Thyroid gland (tissue), 4 donors: Measurements from ENCODE around the gene POU6F2. TPM values are rescaled to one million over a fixed set of nuclear protein-coding genes. Genes with fewer than 3 reads are reported as not detected.

Source experiments
- DNase-seq, 2 donors: peaks; one replicate each; pipeline ENCODE4 v3.0.0-alpha.2; 2019
- H3K27ac ChIP-seq, 3 donors: fragments of 200-600 bp; sonication (generic); 1 replicate in 2 of 3; 2 replicates in 1 of 3; pipeline ENCODE4 v1.5.1; 2016 to 2019; ENCODE audit warnings: mild to moderate bottlenecking in 1 of 3, moderate library complexity in 1 of 3
- H3K27me3 ChIP-seq: fragments of 200-600 bp; sonication (generic); one replicate; pipeline ENCODE4 v1.5.1; 2019
- H3K36me3 ChIP-seq, 2 donors: fragments of 200-600 bp; sonication (generic); one replicate each; pipeline ENCODE4 v1.5.1; 2016 to 2019
- H3K4me1 ChIP-seq, 2 donors: fragments of 200-600 bp; sonication (generic); one replicate each; pipeline ENCODE4 v1.5.1; 2017 to 2019
- H3K4me3 ChIP-seq, 3 donors: fragments of 200-600 bp; sonication (generic); replicated peaks in 1 of 3; 1 replicate in 2 of 3; 2 replicates in 1 of 3; pipeline ENCODE4 v1.5.1; 2016; ENCODE audit warnings: mild to moderate bottlenecking in 1 of 3
- H3K9me3 ChIP-seq: fragments of 200-600 bp; sonication (generic); one replicate; pipeline ENCODE4 v1.5.1; 2017
- POLR2A ChIP-seq, 2 donors: fragments of 450-650 bp; IDR thresholded peaks; one replicate each; pipeline ENCODE4 v1.6.1; 2017; ENCODE audit warnings: antibody characterized with exemption in 2 of 2, mild to moderate bottlenecking in 2 of 2, moderate library complexity in 1 of 2
- WGBS, 2 donors: methylation state at CpG; one replicate each; pipeline ENCODE4 v1.1.5; 2017; 5-methylcytosine and 5-hydroxymethylcytosine counted together
- intact Hi-C: fragments of 100-400 bp; cut with DNase I; formaldehyde crosslinking; loops from one replicate; pipeline ENCODE4 v1.15.1; 2023
- total RNA-seq, 4 donors: library from RNA; depleted of rRNA; stranded (reverse); fragments of >200 nt; gene quantifications; one replicate each; pipeline ENCODE4 v1.2.3, GENCODE V29; 2016
- TF ChIP-seq, protein P1 (sequence below), 6 experiments: fragments of 200-600 bp in 3 of 6; fragments of 450-650 bp in 3 of 6; sonication (generic) in 3 of 6; IDR thresholded peaks; one replicate each; pipeline ENCODE4 v1.5.1; 2016 to 2019; ENCODE audit warnings: antibody characterized with exemption in 6 of 6, mild to moderate bottlenecking in 2 of 6, inconsistent platforms in 1 of 6, moderate library complexity in 1 of 6

The POU6F2 gene
- total RNA-seq, 4 donors from 2014 or later: 0.33 TPM; not detected in 3

DNA sequence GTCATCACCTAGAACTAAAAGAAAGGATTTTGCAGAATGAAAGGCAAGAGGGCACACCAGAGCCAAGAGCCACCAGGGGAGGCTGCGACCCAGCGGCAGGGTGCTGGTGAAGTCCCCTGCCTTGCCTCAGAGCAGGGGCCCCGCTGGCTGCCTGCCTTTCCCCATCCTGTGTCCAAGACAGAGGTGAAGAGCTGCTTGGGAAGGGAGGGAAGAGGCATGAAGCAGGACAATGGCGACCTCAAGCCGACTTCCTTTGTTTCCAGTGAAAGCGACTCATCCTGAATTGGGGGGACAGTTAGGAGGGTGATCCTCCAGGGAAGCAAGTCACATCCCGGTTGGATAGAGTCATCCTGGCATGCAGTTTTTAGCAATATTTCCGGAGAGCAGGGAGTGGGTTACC, 333.0 kb downstream of the POU6F2 start:
- Histone ChIP-seq H3K27me3 (no peaks in the 10 kb centered on the region), H3K36me3 (no peaks in the 10 kb centered on the region), H3K4me3 (no peak overlapping the region), H3K4me1 (no peaks in the 10 kb centered on the region), H3K27ac (no peak overlapping the region), H3K9me3 (no peaks in the 10 kb centered on the region)
- TF ChIP-seq, protein P1, sequence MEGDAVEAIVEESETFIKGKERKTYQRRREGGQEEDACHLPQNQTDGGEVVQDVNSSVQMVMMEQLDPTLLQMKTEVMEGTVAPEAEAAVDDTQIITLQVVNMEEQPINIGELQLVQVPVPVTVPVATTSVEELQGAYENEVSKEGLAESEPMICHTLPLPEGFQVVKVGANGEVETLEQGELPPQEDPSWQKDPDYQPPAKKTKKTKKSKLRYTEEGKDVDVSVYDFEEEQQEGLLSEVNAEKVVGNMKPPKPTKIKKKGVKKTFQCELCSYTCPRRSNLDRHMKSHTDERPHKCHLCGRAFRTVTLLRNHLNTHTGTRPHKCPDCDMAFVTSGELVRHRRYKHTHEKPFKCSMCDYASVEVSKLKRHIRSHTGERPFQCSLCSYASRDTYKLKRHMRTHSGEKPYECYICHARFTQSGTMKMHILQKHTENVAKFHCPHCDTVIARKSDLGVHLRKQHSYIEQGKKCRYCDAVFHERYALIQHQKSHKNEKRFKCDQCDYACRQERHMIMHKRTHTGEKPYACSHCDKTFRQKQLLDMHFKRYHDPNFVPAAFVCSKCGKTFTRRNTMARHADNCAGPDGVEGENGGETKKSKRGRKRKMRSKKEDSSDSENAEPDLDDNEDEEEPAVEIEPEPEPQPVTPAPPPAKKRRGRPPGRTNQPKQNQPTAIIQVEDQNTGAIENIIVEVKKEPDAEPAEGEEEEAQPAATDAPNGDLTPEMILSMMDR (IDR thresholded peaks at IDR 0.05): no peak
- no peak for TF ChIP-seq POLR2A (IDR thresholded peaks at IDR 0.05)
- intact Hi-C loops: no loop called here
- DNase-seq: no peak
- 59 to 71% methylated on average over 6 to 8 of the region's 8 CpGs for WGBS, 2 donors

DNA sequence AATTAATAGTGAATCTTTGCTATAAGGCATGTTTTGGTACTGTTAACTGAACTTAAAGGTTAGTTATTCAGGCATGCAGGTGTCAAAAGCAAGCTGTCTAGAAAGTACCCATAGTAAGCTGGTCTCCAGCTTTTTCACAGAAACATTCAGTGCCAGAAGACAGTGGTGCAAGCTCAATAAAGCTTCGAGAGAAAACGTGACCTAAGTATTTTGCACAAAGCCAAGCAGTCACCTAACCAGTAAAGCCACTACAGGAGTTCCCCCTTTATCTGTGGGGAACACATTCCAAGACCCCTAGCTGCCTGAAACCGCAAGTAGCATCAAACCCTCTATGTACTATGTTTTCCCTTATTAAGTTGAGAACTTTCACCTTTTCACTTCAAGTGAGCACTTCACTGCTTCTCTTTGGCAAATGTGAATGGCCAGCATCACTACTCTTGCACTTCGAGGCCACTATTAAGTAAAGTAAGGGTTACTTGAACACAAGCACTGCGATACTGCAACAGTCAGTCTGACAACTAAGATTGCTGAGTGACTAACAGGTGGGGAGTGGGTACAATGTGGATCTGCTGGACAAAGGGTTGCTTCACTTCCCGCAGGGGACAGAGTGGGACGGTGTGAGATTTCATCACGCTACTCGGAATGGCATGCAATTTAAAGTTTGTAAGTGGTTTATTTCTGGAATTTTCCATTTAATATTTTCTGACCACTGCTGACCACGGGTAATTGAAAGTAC, 334.7 kb downstream of the POU6F2 start:
- intact Hi-C loops: no loop called here
- no peaks in the 10 kb centered on the region for H3K9me3 ChIP-seq
- H3K4me1 ChIP-seq: no peaks in the 10 kb centered on the region
- no peaks in the 10 kb centered on the region for H3K27me3 ChIP-seq
- no peaks in the 10 kb centered on the region for H3K36me3 ChIP-seq
- H3K4me3 ChIP-seq: no peak overlapping the region
- no peak overlapping the region for H3K27ac ChIP-seq
- no peak for DNase-seq
- no peak for TF ChIP-seq POLR2A (IDR thresholded peaks at IDR 0.05)
- TF ChIP-seq, protein P1 (IDR thresholded peaks at IDR 0.05): no peak
- WGBS, 2 donors: 64 to 70% methylated on average over 10 of the region's 10 CpGs

DNA sequence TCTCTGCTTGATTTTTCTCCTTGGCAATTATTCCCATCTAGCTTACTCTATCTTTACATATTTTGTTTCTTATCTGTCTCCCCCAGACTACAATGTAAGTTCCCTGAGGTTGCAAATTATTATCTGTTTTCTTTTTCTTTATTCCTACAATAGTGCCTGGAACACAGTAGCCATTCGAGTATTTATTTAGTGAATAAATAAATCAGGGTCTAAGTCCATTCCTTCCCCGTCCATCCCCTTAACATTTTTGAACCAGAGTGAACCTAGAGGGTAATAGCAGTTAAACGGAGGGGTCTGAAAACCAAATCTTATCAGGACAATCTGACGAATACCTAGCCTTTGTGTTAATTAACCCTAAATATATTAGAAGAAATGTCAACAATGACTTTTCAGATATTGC, 335.7 kb downstream of the POU6F2 start:
- no peaks in the 10 kb centered on the region for H3K36me3 ChIP-seq
- H3K27me3 ChIP-seq: no peaks in the 10 kb centered on the region
- DNase-seq: no peak
- no peak overlapping the region for H3K27ac ChIP-seq
- no peaks in the 10 kb centered on the region for H3K9me3 ChIP-seq
- intact Hi-C loops: no loop called here
- H3K4me3 ChIP-seq: no peak overlapping the region
- H3K4me1 ChIP-seq: no peaks in the 10 kb centered on the region
- TF ChIP-seq, protein P1 (IDR thresholded peaks at IDR 0.05): no peak
- no peak for TF ChIP-seq POLR2A (IDR thresholded peaks at IDR 0.05)
- WGBS, 2 donors: 76 to 84% methylated on average over 4 of the region's 4 CpGs

DNA sequence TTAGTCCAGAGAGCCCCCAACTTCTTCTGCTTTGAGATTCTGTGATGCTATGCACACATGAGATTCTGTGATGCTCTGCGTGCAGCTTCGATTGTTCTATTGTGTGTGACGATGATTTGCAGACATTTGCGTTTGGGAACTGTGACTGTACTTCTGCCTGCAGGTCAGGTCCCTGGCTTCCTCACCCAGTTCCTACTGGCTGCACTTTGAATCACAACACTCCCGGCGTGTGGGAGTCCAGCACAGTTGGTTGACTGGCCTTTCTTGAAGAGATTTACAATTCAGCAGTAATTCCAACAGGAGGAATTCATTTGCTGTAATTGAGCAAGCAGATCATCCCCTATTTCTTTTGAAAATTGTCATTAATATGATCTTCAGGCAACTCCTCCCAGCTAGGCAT, 336.3 kb downstream of the POU6F2 start:
- intact Hi-C loops: no loop called here
- H3K9me3 ChIP-seq: no peaks in the 10 kb centered on the region
- whole genome bisulfite sequencing, 2 donors: 30 to 38% methylated on average over 6 of the region's 6 CpGs
- peak in 1 of 2 donors; percentile 19 for DNase-seq
- no peak for TF ChIP-seq POLR2A (IDR thresholded peaks at IDR 0.05)
- TF ChIP-seq, protein P1 (IDR thresholded peaks at IDR 0.05): no peak
- H3K27ac ChIP-seq: no peak overlapping the region
- H3K4me3 ChIP-seq: no peak overlapping the region
- no peaks in the 10 kb centered on the region for H3K27me3 ChIP-seq
- no peaks in the 10 kb centered on the region for H3K36me3 ChIP-seq
- H3K4me1 ChIP-seq: no peaks in the 10 kb centered on the region

DNA sequence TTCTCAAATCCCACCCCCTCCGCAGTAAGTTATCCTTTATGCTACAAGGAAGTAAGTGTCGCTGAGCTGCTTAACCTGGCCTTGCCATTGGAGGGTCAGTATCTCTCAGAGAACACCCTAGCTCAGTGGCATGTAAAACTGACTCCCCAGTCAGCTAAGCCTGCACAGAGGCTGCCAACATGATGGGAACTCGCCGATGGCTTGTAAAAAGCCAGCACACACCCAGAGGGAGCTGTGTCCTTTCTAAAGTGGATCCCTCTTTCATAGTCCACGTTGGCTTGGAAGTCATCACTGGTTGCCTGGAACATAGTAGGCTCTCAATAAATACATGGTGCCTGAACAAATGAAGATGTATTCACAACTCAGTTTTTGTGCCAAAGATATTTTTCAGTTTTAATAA, 339.4 kb downstream of the POU6F2 start:
- DNase-seq: no peak
- Histone ChIP-seq H3K27ac (no peak overlapping the region), H3K4me3 (no peak overlapping the region), H3K27me3 (no peaks in the 10 kb centered on the region), H3K36me3 (no peaks in the 10 kb centered on the region), H3K4me1 (no peaks in the 10 kb centered on the region), H3K9me3 (no peaks in the 10 kb centered on the region)
- TF ChIP-seq POLR2A (IDR thresholded peaks at IDR 0.05): no peak
- TF ChIP-seq, protein P1 (IDR thresholded peaks at IDR 0.05): no peak
- WGBS, 2 donors: 75 to 85% methylated on average over 5 of the region's 5 CpGs
- intact Hi-C loops: no loop called here
